Measurements from ENCODE around the gene CBR3. TPM values are rescaled to one million over a fixed set of nuclear protein-coding genes. Genes with fewer than 3 reads are reported as not detected.
A peak's percentile ranks its signal among the peaks of the same experiment; 100 is the strongest.

The CBR3 gene
- total RNA-seq, 1 experiment from 2014 or later: 12.9 TPM

DNA sequence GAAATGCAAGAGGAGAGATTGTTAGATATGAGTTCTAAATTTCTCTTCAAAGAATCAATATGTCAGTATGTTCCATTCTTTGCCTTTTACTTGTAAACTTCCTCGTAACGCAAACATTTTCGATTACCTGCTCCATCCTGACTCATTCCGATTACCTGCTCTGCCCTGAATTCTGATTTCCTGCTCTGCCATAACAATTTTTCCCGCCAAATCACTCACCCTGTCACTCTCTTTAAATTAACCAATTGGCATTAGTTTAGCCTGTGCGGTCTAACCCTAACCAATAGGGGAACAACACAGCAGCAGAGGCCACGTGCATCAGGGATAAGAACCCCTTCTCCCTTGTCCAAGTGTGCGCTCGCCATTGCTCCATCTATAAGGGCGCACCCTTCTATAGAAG, 25.0 kb upstream of the CBR3 start:
- H3K9me3 Mint-ChIP-seq: no peaks in the 10 kb centered on the region
- H3K4me1 Mint-ChIP-seq: peaks cover 81% of the 10 kb centered on the region
- DNase-seq (ENCODE audit: low spot score): no peak
- no peak for ATAC-seq
- ChIA-PET CTCF (interaction anchor here (0.6 to 1.3 kb wide), 2 partner anchors 50 to 215 kb away, joined by 3 read pairs; partner anchors contain the start of gene SETD4), POLR2A (no interaction called here)
- no peak for TF ChIP-seq NFYB (CRISPR knock-in tag; conservative IDR thresholded peaks at IDR 0.05; ENCODE audit: low read depth)
- TF ChIP-seq ZBTB21 (CRISPR knock-in tag; IDR thresholded peaks at IDR 0.05; ENCODE audit: borderline replicate concordance): no peak
- TF ChIP-seq, protein P1, sequence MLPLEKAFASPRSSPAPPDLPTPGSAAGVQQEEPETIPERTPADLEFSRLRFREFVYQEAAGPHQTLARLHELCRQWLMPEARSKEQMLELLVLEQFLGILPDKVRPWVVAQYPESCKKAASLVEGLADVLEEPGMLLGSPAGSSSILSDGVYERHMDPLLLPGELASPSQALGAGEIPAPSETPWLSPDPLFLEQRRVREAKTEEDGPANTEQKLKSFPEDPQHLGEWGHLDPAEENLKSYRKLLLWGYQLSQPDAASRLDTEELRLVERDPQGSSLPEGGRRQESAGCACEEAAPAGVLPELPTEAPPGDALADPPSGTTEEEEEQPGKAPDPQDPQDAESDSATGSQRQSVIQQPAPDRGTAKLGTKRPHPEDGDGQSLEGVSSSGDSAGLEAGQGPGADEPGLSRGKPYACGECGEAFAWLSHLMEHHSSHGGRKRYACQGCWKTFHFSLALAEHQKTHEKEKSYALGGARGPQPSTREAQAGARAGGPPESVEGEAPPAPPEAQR (CRISPR knock-in tag; IDR thresholded peaks at IDR 0.05): no peak
- TF ChIP-seq, protein P2, sequence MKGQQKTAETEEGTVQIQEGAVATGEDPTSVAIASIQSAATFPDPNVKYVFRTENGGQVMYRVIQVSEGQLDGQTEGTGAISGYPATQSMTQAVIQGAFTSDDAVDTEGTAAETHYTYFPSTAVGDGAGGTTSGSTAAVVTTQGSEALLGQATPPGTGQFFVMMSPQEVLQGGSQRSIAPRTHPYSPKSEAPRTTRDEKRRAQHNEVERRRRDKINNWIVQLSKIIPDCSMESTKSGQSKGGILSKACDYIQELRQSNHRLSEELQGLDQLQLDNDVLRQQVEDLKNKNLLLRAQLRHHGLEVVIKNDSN (CRISPR knock-in tag; IDR thresholded peaks at IDR 0.05): no peak
- TF ChIP-seq FOXK1 (CRISPR knock-in tag; IDR thresholded peaks at IDR 0.05): no peak
- no peak for TF ChIP-seq SOX15 (CRISPR knock-in tag; IDR thresholded peaks at IDR 0.05)
- no peak for TF ChIP-seq ZNF263 (CRISPR knock-in tag; IDR thresholded peaks at IDR 0.05; ENCODE audit: low read depth)
- TF ChIP-seq, protein P3, sequence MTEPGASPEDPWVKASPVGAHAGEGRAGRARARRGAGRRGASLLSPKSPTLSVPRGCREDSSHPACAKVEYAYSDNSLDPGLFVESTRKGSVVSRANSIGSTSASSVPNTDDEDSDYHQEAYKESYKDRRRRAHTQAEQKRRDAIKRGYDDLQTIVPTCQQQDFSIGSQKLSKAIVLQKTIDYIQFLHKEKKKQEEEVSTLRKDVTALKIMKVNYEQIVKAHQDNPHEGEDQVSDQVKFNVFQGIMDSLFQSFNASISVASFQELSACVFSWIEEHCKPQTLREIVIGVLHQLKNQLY (CRISPR knock-in tag; IDR thresholded peaks at IDR 0.05): no peak
- no peak overlapping the region for H3K4me3 Mint-ChIP-seq
- H3K36me3 Mint-ChIP-seq: peaks cover 54% of the 10 kb centered on the region
- H3K27ac Mint-ChIP-seq: peak overlapping the region; percentile 17
- no peaks in the 10 kb centered on the region for H3K27me3 Mint-ChIP-seq (ENCODE audit: low read depth)

DNA sequence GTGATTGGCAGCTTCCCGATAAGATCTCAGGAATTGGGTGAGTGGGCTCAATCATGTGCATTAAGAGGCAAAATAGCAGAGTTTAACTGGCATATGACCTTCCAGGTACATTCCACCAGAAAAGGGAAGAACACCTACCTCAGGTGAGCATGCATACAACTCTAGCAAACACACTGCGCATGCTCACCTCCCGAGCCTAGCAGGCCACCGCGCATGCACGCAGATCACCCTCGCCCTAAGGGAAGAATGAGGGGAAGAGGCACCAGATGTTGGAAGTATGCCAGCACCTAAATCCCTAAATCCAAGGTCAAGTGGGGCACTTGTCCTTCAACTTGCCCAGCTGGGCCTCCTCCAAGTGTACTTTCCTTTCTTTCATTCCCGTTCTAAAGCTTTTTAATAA, 23.6 kb upstream of the CBR3 start:
- peaks cover 52% of the 10 kb centered on the region for H3K36me3 Mint-ChIP-seq
- TF ChIP-seq JUN (CRISPR knock-in tag; IDR thresholded peaks at IDR 0.05) (no peak), KAT7 (CRISPR knock-in tag; IDR thresholded peaks at IDR 0.05; ENCODE audit: borderline replicate concordance) (no peak), RELA (CRISPR knock-in tag; IDR thresholded peaks at IDR 0.05; ENCODE audit: borderline replicate concordance) (no peak), NFE2L1 (CRISPR knock-in tag; IDR thresholded peaks at IDR 0.05) (no peak), PRRX2 (CRISPR knock-in tag; IDR thresholded peaks at IDR 0.05) (no peak), ESRRA (CRISPR knock-in tag; IDR thresholded peaks at IDR 0.05; ENCODE audit: borderline replicate concordance) (no peak)
- TF ChIP-seq, protein P4, sequence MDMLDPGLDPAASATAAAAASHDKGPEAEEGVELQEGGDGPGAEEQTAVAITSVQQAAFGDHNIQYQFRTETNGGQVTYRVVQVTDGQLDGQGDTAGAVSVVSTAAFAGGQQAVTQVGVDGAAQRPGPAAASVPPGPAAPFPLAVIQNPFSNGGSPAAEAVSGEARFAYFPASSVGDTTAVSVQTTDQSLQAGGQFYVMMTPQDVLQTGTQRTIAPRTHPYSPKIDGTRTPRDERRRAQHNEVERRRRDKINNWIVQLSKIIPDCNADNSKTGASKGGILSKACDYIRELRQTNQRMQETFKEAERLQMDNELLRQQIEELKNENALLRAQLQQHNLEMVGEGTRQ (CRISPR knock-in tag; IDR thresholded peaks at IDR 0.05): no peak
- TF ChIP-seq, protein P5, sequence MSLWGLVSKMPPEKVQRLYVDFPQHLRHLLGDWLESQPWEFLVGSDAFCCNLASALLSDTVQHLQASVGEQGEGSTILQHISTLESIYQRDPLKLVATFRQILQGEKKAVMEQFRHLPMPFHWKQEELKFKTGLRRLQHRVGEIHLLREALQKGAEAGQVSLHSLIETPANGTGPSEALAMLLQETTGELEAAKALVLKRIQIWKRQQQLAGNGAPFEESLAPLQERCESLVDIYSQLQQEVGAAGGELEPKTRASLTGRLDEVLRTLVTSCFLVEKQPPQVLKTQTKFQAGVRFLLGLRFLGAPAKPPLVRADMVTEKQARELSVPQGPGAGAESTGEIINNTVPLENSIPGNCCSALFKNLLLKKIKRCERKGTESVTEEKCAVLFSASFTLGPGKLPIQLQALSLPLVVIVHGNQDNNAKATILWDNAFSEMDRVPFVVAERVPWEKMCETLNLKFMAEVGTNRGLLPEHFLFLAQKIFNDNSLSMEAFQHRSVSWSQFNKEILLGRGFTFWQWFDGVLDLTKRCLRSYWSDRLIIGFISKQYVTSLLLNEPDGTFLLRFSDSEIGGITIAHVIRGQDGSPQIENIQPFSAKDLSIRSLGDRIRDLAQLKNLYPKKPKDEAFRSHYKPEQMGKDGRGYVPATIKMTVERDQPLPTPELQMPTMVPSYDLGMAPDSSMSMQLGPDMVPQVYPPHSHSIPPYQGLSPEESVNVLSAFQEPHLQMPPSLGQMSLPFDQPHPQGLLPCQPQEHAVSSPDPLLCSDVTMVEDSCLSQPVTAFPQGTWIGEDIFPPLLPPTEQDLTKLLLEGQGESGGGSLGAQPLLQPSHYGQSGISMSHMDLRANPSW (CRISPR knock-in tag; conservative IDR thresholded peaks at IDR 0.05; ENCODE audit: low read depth): no peak
- TF ChIP-seq, protein P6, sequence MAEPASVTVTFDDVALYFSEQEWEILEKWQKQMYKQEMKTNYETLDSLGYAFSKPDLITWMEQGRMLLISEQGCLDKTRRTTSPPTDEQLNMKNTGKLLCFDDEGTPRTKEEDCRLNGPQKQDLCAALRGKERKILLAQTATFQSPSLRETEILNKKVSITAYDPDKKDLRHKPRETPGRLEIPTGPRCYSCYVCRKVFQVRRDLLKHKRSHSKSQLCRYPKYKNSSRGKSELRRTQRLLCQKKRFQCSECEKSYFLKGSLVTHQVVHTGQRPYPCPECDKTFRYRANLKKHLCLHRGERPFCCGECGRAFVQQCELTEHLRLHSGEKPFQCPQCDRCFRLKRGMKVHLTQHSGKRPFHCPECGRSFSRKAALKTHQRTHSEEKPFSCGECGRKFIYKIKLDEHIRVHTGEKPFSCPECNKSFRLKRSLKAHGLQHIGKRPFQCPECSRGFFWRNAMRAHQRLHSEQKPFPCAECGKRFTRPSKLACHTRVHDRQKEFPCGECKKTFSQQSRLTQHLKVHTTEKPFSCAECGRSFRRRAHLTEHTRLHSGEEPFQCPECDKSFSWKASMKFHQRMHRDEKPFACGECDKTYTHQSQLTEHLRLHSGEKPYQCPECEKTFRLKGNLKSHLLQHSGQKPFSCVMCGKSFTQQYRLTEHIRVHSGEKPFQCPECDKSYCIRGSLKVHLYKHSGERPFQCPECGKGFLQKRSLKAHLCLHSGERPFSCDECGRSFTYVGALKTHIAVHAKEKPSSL (CRISPR knock-in tag; conservative IDR thresholded peaks at IDR 0.05): no peak
- TF ChIP-seq, protein P7, sequence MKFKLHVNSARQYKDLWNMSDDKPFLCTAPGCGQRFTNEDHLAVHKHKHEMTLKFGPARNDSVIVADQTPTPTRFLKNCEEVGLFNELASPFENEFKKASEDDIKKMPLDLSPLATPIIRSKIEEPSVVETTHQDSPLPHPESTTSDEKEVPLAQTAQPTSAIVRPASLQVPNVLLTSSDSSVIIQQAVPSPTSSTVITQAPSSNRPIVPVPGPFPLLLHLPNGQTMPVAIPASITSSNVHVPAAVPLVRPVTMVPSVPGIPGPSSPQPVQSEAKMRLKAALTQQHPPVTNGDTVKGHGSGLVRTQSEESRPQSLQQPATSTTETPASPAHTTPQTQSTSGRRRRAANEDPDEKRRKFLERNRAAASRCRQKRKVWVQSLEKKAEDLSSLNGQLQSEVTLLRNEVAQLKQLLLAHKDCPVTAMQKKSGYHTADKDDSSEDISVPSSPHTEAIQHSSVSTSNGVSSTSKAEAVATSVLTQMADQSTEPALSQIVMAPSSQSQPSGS (CRISPR knock-in tag; IDR thresholded peaks at IDR 0.05; ENCODE audit: borderline replicate concordance, low read depth): no peak
- DNase-seq (ENCODE audit: low spot score) (no peak), ATAC-seq (no peak)
- no peaks in the 10 kb centered on the region for H3K27me3 Mint-ChIP-seq (ENCODE audit: low read depth)
- no peak overlapping the region for H3K4me3 Mint-ChIP-seq
- no peaks in the 10 kb centered on the region for H3K9me3 Mint-ChIP-seq
- peak overlapping the region; percentile 81 for H3K27ac Mint-ChIP-seq
- POLR2A ChIA-PET: no interaction called here
- peaks cover 67% of the 10 kb centered on the region for H3K4me1 Mint-ChIP-seq
- CTCF ChIA-PET: interaction anchor here (1.1 to 1.2 kb wide), 3 partner anchors 14 to 76 kb away, joined by 3 read pairs; no protein-coding TSS in a partner anchor

Measured in WTC11 (cell line).